ENCODE measurements around the gene SEZ6L. TPM values are rescaled to one million over a fixed set of nuclear protein-coding genes. Genes with fewer than 3 reads are reported as not detected.

The SEZ6L gene
- total and polyA plus RNA-seq, 7 donors = 0.49 to 2.1 (median 0.83) TPM; not detected in 2

DNA sequence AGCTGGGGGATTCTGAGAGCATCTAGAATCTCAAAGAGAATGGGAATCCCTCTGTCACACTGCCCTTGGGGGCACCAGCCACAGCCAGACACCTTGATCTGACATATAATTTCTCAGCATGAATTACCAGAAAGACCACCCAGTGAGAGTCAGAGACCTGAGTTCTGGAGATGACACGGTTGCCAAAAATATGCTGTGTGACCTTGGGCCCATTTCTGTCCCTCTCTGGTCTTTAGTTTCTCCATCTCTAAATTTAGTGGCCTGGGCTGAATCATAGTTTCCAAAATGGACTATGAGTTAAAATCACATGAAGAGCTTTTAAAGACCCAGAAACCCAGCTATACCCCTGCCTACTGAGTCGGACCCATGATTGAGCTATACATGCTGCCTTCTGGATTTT is 15.9 kb downstream of the SEZ6L start:
- no peaks in the 10 kb centered on the region for H3K4me1 ChIP-seq
- no peak overlapping the region for H3K27ac ChIP-seq
- WGBS, 2 donors = 67 to 91% methylated on average over 2 of the region's 2 CpGs
- H3K4me3 ChIP-seq = no peak overlapping the region
- TF ChIP-seq CTCF (IDR thresholded peaks at IDR 0.05) (no peak), POLR2AphosphoS5 (IDR thresholded peaks at IDR 0.05) (no peak), POLR2A (IDR thresholded peaks at IDR 0.05) (no peak), EP300 (IDR thresholded peaks at IDR 0.05) (no peak)
- intact Hi-C loops (cut with DNase I) = no loop called here
- no peaks in the 10 kb centered on the region for H3K9me3 ChIP-seq
- no peak for DNase-seq
- peaks cover 2 to 33% (median 13%) of the 10 kb centered on the region in 3 donors for H3K27me3 ChIP-seq
- no peaks in the 10 kb centered on the region for H3K36me3 ChIP-seq

DNA sequence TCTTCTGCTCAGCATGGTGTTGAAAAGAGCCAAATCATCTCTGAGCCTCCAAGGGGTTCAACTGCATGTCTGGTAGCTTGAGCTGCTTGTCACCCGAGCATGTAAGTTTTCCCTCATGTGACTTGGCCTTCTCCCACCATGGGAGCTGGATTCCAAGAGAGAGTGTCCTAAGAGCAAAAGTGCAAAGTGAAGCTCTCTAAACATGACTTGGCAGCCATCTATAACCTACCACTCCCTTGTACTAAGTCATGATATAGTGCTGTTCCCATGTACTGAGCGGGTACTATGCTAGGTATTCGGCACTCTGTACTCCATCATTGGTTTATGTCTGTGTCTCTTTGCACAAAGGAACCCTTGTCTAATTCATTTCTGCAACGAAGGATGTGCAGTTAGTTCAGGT is 19.1 kb downstream of the SEZ6L start:
- no peak for DNase-seq
- intact Hi-C loops (cut with DNase I) = no loop called here
- 72 to 80% methylated on average over 4 of the region's 4 CpGs for WGBS, 2 donors
- no peak overlapping the region for H3K27ac ChIP-seq
- no peak overlapping the region for H3K4me3 ChIP-seq
- H3K36me3 ChIP-seq = no peaks in the 10 kb centered on the region
- H3K27me3 ChIP-seq = peaks cover 2 to 31% (median 13%) of the 10 kb centered on the region in 3 donors
- TF ChIP-seq POLR2A (IDR thresholded peaks at IDR 0.05) (no peak), CTCF (IDR thresholded peaks at IDR 0.05) (no peak), POLR2AphosphoS5 (IDR thresholded peaks at IDR 0.05) (no peak), EP300 (IDR thresholded peaks at IDR 0.05) (no peak)
- H3K4me1 ChIP-seq = no peaks in the 10 kb centered on the region
- H3K9me3 ChIP-seq = no peaks in the 10 kb centered on the region

GRCh38 chr22:26194313-26194712 is 25.1 kb downstream of the SEZ6L start:
- Histone ChIP-seq H3K4me1 (no peaks in the 10 kb centered on the region), H3K27ac (no peak overlapping the region), H3K27me3 (peaks cover 0 to 8% (median 0%) of the 10 kb centered on the region in 3 donors), H3K9me3 (no peaks in the 10 kb centered on the region), H3K4me3 (no peak overlapping the region), H3K36me3 (no peaks in the 10 kb centered on the region)
- no peak for DNase-seq
- 63 to 78% methylated on average over 3 of the region's 3 CpGs for WGBS, 2 donors
- intact Hi-C loops (cut with DNase I) = no loop called here
- TF ChIP-seq EP300 (IDR thresholded peaks at IDR 0.05) = no peak
- no peak for TF ChIP-seq POLR2AphosphoS5 (IDR thresholded peaks at IDR 0.05)
- TF ChIP-seq POLR2A (IDR thresholded peaks at IDR 0.05) = no peak
- TF ChIP-seq CTCF (IDR thresholded peaks at IDR 0.05) = no peak

GRCh38 chr22:26194877-26195276 is 25.6 kb downstream of the SEZ6L start:
- Histone ChIP-seq H3K27me3 (peaks cover 0 to 8% (median 0%) of the 10 kb centered on the region in 3 donors), H3K27ac (no peak overlapping the region), H3K4me1 (no peaks in the 10 kb centered on the region), H3K36me3 (no peaks in the 10 kb centered on the region), H3K9me3 (no peaks in the 10 kb centered on the region), H3K4me3 (no peak overlapping the region)
- DNase-seq = no peak
- TF ChIP-seq POLR2A (IDR thresholded peaks at IDR 0.05) = no peak
- TF ChIP-seq CTCF (IDR thresholded peaks at IDR 0.05) = no peak
- TF ChIP-seq POLR2AphosphoS5 (IDR thresholded peaks at IDR 0.05) = no peak
- no peak for TF ChIP-seq EP300 (IDR thresholded peaks at IDR 0.05)
- intact Hi-C loops (cut with DNase I) = no loop called here
- 40 to 66% methylated on average over 2 of the region's 2 CpGs for WGBS, 2 donors

DNA sequence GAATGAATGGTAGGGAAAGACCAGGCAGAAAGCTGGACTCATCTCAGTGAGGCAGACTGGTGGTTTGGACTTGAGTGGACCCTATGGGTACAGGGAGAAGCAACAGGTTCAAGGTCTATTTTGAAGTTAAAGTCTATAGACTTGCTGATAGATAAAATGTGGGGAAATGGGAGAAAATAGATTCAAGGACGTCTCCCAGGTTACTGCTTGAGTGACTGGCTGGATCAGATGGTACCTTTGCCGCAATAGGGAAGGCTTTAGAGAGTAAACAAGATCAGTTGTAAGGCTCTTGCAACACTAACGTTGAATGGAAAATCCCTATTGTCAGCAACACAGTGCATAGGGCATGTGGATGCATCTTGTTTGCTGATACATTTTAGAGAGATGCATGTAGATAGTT is 27.4 kb downstream of the SEZ6L start:
- Histone ChIP-seq H3K4me3 (no peak overlapping the region), H3K4me1 (no peaks in the 10 kb centered on the region), H3K27ac (no peak overlapping the region), H3K36me3 (no peaks in the 10 kb centered on the region), H3K9me3 (no peaks in the 10 kb centered on the region), H3K27me3 (peaks cover 0 to 14% (median 0%) of the 10 kb centered on the region in 3 donors)
- intact Hi-C loops (cut with DNase I) = no loop called here
- TF ChIP-seq EP300 (IDR thresholded peaks at IDR 0.05) (no peak), POLR2AphosphoS5 (IDR thresholded peaks at IDR 0.05) (no peak), POLR2A (IDR thresholded peaks at IDR 0.05) (no peak), CTCF (IDR thresholded peaks at IDR 0.05) (no peak)
- no peak for DNase-seq
- 24 to 58% methylated on average over 3 of the region's 3 CpGs for whole genome bisulfite sequencing, 2 donors
